Thyroid gland (tissue), 4 donors: Measurements from ENCODE around the gene ZNF138. TPM values are rescaled to one million over a fixed set of nuclear protein-coding genes. Genes with fewer than 3 reads are reported as not detected.
"Not testable (repeated sequence)": the region's sequence is repeated elsewhere in the genome, so short reads cannot be mapped to it uniquely, and the experiment has no call there.

Experiments
- DNase-seq, 2 donors: peaks; one replicate each; pipeline ENCODE4 v3.0.0-alpha.2; 2019
- H3K27ac ChIP-seq, 3 donors: fragments of 200-600 bp; sonication (generic); 1 replicate in 2 of 3; 2 replicates in 1 of 3; pipeline ENCODE4 v1.5.1; 2016 to 2019; ENCODE audit warnings: mild to moderate bottlenecking in 1 of 3, moderate library complexity in 1 of 3
- H3K27me3 ChIP-seq: fragments of 200-600 bp; sonication (generic); one replicate; pipeline ENCODE4 v1.5.1; 2019
- H3K36me3 ChIP-seq, 2 donors: fragments of 200-600 bp; sonication (generic); one replicate each; pipeline ENCODE4 v1.5.1; 2016 to 2019
- H3K4me1 ChIP-seq, 2 donors: fragments of 200-600 bp; sonication (generic); one replicate each; pipeline ENCODE4 v1.5.1; 2017 to 2019
- H3K4me3 ChIP-seq, 3 donors: fragments of 200-600 bp; sonication (generic); replicated peaks in 1 of 3; 1 replicate in 2 of 3; 2 replicates in 1 of 3; pipeline ENCODE4 v1.5.1; 2016; ENCODE audit warnings: mild to moderate bottlenecking in 1 of 3
- H3K9me3 ChIP-seq: fragments of 200-600 bp; sonication (generic); one replicate; pipeline ENCODE4 v1.5.1; 2017
- CTCF ChIP-seq, 6 experiments: fragments of 200-600 bp in 3 of 6; fragments of 450-650 bp in 3 of 6; sonication (generic) in 3 of 6; IDR thresholded peaks; one replicate each; pipeline ENCODE4 v1.5.1; 2016 to 2019; ENCODE audit warnings: antibody characterized with exemption in 6 of 6, mild to moderate bottlenecking in 2 of 6, inconsistent platforms in 1 of 6, moderate library complexity in 1 of 6
- POLR2A ChIP-seq, 2 donors: fragments of 450-650 bp; IDR thresholded peaks; one replicate each; pipeline ENCODE4 v1.6.1; 2017; ENCODE audit warnings: antibody characterized with exemption in 2 of 2, mild to moderate bottlenecking in 2 of 2, moderate library complexity in 1 of 2
- WGBS, 2 donors: methylation state at CpG; one replicate each; pipeline ENCODE4 v1.1.5; 2017; 5-methylcytosine and 5-hydroxymethylcytosine counted together
- intact Hi-C: fragments of 100-400 bp; cut with DNase I; formaldehyde crosslinking; loops from one replicate; pipeline ENCODE4 v1.15.1; 2023
- total RNA-seq, 4 donors: library from RNA; depleted of rRNA; stranded (reverse); fragments of >200 nt; gene quantifications; one replicate each; pipeline ENCODE4 v1.2.3, GENCODE V29; 2016

The ZNF138 gene
- total RNA-seq, 4 donors from 2014 or later, result 13.3 to 30.5 (median 21.8) TPM

DNA sequence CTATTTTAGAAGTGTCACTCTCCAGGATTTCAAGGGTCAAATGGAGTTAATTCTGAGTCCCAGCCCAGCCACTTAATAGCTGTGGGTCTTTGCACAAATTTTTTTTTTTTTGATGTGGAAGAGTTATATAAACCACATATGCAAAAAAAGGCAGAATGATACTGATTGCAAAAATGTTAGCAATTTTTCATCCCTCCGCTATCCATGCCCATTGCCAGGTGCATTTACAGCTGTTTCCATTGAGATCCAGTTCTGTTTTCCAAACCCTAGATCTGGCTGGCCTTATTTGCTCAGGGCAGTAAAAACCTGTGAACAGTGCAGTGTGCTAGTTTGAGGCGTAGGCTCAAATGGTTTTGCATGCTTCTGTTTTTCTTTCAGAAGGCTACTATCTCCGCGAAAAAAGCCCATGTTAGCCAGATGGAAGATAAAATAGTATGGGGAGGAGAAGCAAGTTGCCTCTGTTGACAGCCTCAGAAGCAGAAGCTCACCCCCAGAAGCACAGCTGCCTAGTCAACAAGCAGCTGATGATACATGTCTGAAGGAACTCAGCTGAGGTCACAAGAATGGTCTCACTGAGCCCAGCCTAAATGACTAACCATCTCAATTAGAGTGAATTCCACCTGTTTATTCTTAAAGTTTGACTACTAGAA lies 997 bp upstream of the ZNF138 start:
- no peaks in the 10 kb centered on the region for H3K9me3 ChIP-seq
- WGBS, 2 donors, result 91 to 96% methylated on average over 4 of the region's 4 CpGs
- H3K4me1 ChIP-seq, result peaks cover 0 to 5% of the 10 kb centered on the region in 2 donors
- intact Hi-C loops, result loop anchor here (10.0 kb wide), 1 partner anchor 92 kb away; no protein-coding TSS in a partner anchor
- no peak overlapping the region for H3K27ac ChIP-seq
- H3K27me3 ChIP-seq, result no peaks in the 10 kb centered on the region
- no peak for DNase-seq
- no peaks in the 10 kb centered on the region for H3K36me3 ChIP-seq
- TF ChIP-seq POLR2A (IDR thresholded peaks at IDR 0.05) (no peak), CTCF (IDR thresholded peaks at IDR 0.05) (no peak)
- H3K4me3 ChIP-seq, result no peak overlapping the region

- TF ChIP-seq CTCF (IDR thresholded peaks at IDR 0.05) (no peak), POLR2A (IDR thresholded peaks at IDR 0.05) (no peak)
- peak overlapping the region in 1 of 3 donors; percentile 57 for H3K4me3 ChIP-seq
- DNase-seq, result no peak
- intact Hi-C loops, result loop anchor here (10.0 kb wide), 1 partner anchor 90 kb away; no protein-coding TSS in a partner anchor
- H3K4me1 ChIP-seq, result peaks cover 0 to 5% of the 10 kb centered on the region in 2 donors
- H3K27me3 ChIP-seq, result no peaks in the 10 kb centered on the region
- peaks cover 0 to 7% of the 10 kb centered on the region in 2 donors for H3K36me3 ChIP-seq
- H3K27ac ChIP-seq, result no peak overlapping the region
- H3K9me3 ChIP-seq, result no peaks in the 10 kb centered on the region
- WGBS, 2 donors, result 6 to 9% methylated on average over 1 of the region's 1 CpG
These were observed 948 bp downstream of the ZNF138 start for GRCh38 chr7:64795176-64795575.

DNA sequence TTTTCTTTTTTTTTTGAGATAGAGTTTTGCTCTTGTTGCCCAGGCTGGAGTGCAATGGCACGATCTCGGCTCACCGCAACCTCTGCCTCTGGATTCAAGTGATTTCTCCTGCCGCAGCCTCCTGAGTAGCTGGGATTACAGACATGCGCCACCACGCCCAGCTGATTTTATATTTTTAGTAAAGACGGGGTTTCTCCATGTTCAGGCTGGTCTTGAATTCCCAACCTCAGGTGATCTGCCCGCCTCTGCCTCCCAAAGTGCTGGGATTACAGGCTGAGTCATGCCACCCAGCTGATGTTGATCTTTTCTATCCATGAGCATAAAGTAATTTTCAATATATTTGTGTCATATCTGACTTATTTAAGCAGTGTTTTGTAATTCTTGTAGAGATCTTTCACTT lies 4.9 kb downstream of the ZNF138 start:
- H3K27ac ChIP-seq, result not testable (repeated sequence)
- intact Hi-C loops, result loop anchor here (10.0 kb wide), 1 partner anchor 86 kb away; no protein-coding TSS in a partner anchor
- WGBS, 2 donors, result 97 to 99% methylated on average over 8 of the region's 8 CpGs

GRCh38 chr7:64802699-64803098 lies 8.5 kb downstream of the ZNF138 start:
- 73 to 79% methylated on average over 2 of the region's 2 CpGs for WGBS, 2 donors
- no peak overlapping the region for H3K4me3 ChIP-seq
- H3K4me1 ChIP-seq, result no peaks in the 10 kb centered on the region
- H3K27me3 ChIP-seq, result no peaks in the 10 kb centered on the region
- TF ChIP-seq CTCF (IDR thresholded peaks at IDR 0.05) (no peak), POLR2A (IDR thresholded peaks at IDR 0.05) (no peak)
- no peak overlapping the region for H3K27ac ChIP-seq
- intact Hi-C loops, result no loop called here
- DNase-seq, result no peak
- H3K9me3 ChIP-seq, result no peaks in the 10 kb centered on the region
- peaks cover 0 to 10% of the 10 kb centered on the region in 2 donors for H3K36me3 ChIP-seq

More for the DNA sequence above, 4.9 kb downstream of the ZNF138 start:
- H3K27me3 ChIP-seq, H3K4me3 ChIP-seq, DNase-seq, H3K4me1 ChIP-seq, H3K9me3 ChIP-seq: not testable (repeated sequence)
- H3K36me3 ChIP-seq, result peaks cover 0 to 10% of the 10 kb centered on the region in 2 donors

DNA sequence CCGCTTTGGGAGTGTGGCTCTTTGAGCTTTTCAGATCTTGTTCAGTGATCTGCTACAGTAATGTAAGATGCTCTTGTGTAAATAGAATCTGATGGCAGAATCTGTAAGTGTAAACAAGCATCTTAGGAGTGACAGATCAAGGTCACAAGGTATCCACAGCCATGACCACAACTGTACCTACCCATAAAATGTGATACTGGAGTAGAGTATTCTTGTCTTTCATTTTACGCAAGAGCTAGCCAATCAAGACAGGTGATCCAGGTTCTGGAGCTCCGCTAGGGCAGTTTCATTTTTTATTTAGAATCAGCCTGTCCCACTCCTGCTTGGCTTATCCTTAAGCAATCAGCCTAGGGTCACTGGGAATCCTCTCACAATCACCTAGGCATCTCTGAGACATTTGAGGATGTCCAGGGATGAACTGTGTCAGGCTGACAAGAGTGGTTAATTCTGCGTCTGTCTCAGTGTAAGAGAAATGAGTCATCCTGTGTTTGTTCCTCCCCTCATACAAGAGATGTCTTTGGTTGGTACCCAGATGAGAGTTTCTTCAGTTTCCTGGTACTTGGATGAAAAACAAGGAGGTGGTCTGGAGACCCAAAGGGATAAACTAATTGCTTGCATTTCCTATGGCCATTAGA lies 13.6 kb downstream of the ZNF138 start:
- intact Hi-C loops, result no loop called here
- Histone ChIP-seq H3K27me3 (no peaks in the 10 kb centered on the region), H3K4me3 (no peak overlapping the region), H3K9me3 (no peaks in the 10 kb centered on the region), H3K4me1 (no peaks in the 10 kb centered on the region), H3K36me3 (peaks cover 0 to 7% of the 10 kb centered on the region in 2 donors), H3K27ac (no peak overlapping the region)
- DNase-seq, result no peak
- 96 to 98% methylated on average over 4 of the region's 4 CpGs for WGBS, 2 donors
- TF ChIP-seq CTCF (IDR thresholded peaks at IDR 0.05), result no peak
- no peak for TF ChIP-seq POLR2A (IDR thresholded peaks at IDR 0.05)
